Measurements from ENCODE around the gene PDCD1. TPM values are rescaled to one million over a fixed set of nuclear protein-coding genes. Genes with fewer than 3 reads are reported as not detected.

The PDCD1 gene
- total RNA-seq: not detected in 2 replicates

GRCh38 chr2:241858206-241859016 is at the start of gene PDCD1:
TSS of gene PDCD1 (minus strand) at chr2:241858894. CDS start at chr2:241858838, 56 bp downstream.

GRCh38 chr2:241869087-241869961 is 10.6 kb upstream of the PDCD1 start, which contains the start of gene RTP5:
TSS of gene RTP5 (plus strand) at chr2:241869729. CDS start at chr2:241869757, 28 bp downstream.

GRCh38 chr2:241808721-241809382 is 49.8 kb downstream of the PDCD1 start, which contains the start of gene NEU4:
TSS of gene NEU4 (plus strand) at chr2:241809193. CDS start at chr2:241814485, 5,292 bp downstream.

Other genes with a start within 250 kb of the PDCD1 start
- gene THAP4, start 221.7 kb downstream of the PDCD1 start, total RNA-seq: 46.8 and 68.2 TPM in 2 replicates
- gene ATG4B, start 221.2 kb downstream of the PDCD1 start, total RNA-seq: 58.7 and 69.3 TPM in 2 replicates
- gene DTYMK, start 172.1 kb downstream of the PDCD1 start, total RNA-seq: 24.0 and 66.8 TPM in 2 replicates
- gene ING5, start 156.9 kb downstream of the PDCD1 start, total RNA-seq: 16.2 and 21.1 TPM in 2 replicates
- gene D2HGDH, start 124.3 kb downstream of the PDCD1 start, total RNA-seq: 11.4 and 17.1 TPM in 2 replicates
- 0.64 TPM in 1 of 2 replicates, not detected in the other for gene GAL3ST2, start 82.1 kb downstream of the PDCD1 start, total RNA-seq
- 0.08 TPM in 1 of 2 replicates, not detected in the other for gene NEU4, start 49.7 kb downstream of the PDCD1 start, total RNA-seq
- gene RTP5, start 10.8 kb upstream of the PDCD1 start, total RNA-seq: not detected in 2 replicates